AG09319 (cell line): ENCODE measurements around the gene BOC.

Source experiments
- DNase-seq: peaks from one replicate; pipeline ENCODE4 v3.0.0-alpha.2; 2010; ENCODE audit warnings: low read depth; ENCODE audit errors: extremely low read depth
- CTCF ChIP-seq: IDR thresholded peaks from 2 replicates; pipeline ENCODE4 v1.5.1; 2011; ENCODE audit warnings: low read depth, mild to moderate bottlenecking, inconsistent platforms, low read length, moderate library complexity

Gene BOC

GRCh38 chr3:113212844-113213375 lies 1.6 kb downstream of the BOC start:
- no peak for TF ChIP-seq CTCF
- DNase-seq = no peak

- DNase-seq = no peak
Observed at GRCh38 chr3:113213896-113214587, 2.7 kb downstream of the BOC start.

GRCh38 chr3:113214917-113215595 lies 3.7 kb downstream of the BOC start:
- no peak for DNase-seq
- no peak for TF ChIP-seq CTCF

More at GRCh38 chr3:113213896-113214587, 2.7 kb downstream of the BOC start:
- TF ChIP-seq CTCF = no peak

- no peak for TF ChIP-seq CTCF
- DNase-seq = no peak
Observed at GRCh38 chr3:113216393-113216792, 5.0 kb downstream of the BOC start.

GRCh38 chr3:113218011-113218680 lies 6.8 kb downstream of the BOC start:
- TF ChIP-seq CTCF = no peak
- no peak for DNase-seq

- TF ChIP-seq CTCF = no peak
- DNase-seq = no peak
Observed at GRCh38 chr3:113218681-113219045, 7.3 kb downstream of the BOC start.
